ENCODE results near the gene CCNT2.
A peak's percentile ranks its signal among the peaks of the same experiment; 100 is the strongest.
"Not testable (repeated sequence)": the region's sequence is repeated elsewhere in the genome, so short reads cannot be mapped to it uniquely, and the experiment has no call there.

The CCNT2 gene

DNA sequence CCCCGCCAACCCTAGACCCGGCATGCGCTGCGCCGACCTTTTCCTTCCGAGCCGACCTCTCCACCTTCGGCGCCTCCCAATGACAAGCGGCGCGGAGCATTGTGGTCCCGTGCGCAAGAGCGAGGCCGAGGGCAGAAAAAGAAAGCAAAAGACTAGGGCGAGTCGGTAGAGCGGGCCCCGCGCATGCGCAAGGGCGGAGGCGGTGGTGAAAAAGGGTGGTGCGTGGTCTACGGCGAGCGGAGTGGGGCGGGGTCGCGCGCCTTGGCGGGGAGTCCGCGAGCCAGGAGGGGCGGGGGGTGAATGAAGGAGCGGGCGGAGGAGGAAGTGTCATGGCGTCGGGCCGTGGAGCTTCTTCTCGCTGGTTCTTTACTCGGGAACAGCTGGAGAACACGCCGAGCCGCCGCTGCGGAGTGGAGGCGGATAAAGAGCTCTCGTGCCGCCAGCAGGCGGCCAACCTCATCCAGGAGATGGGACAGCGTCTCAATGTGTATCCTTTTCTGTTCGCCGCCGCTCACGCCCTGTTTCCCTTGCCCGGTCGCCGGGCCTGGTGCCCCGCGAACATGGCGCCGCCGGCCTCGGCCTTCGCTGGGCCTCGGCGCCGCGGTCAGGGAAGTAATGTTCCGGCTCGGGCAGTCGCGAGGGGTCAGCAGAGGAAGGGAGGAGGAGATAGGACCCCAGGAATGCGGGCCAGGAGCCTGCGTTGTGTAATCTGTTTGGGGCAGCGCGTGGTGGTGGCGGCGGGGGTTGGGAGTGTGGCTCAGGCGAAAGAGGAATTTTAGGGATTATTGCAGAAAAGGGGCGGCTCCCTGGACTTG lies at the start of gene CCNT2:
Gene CCNT2 (plus strand): TSS at position 297 of the 815 bp plus-strand sequence. CDS start 33 bp downstream, at position 330.
- peak; percentile 99 for DNase-seq

- no peak for DNase-seq
Measured at GRCh38 chr2:134869946-134870736, 48.5 kb upstream of the CCNT2 start.

DNA sequence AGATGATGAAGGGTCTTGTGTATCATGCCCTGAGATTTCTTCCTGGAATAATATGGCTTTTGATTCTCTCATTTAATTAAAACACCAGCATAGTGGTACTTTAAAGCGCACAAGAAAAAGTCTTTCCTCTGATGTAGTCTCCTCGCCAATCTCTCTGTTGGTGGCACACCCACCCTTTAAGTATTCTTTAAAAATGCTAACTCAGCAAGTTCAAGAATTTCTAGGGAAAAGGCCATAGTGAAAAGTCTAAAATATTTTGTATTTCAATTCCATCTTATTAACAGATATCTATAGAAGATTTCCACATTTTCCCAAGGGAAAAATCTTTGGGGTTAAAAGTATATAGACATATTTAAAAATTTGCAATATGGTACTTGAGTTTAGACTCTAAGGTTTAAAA lies 45.5 kb upstream of the CCNT2 start:
- DNase-seq = no peak

DNA sequence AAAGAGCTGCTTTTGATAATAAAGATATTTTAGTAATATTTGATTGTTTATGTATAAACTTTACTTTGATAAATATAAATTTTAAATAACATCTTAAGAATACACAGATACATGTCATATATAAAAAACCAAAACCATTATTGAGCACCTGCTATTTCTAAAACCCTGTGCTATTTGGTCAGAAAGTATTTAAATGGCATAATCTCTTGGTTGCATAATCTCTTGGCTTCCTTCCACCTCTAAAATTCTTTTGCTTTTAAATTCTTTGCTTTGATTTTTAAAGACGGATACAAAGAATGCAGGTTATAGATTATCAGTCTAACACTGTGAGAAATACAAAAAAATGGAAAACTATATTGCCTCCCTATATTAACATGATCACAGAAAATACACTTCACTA lies 43.3 kb upstream of the CCNT2 start:
- DNase-seq = no peak

DNA sequence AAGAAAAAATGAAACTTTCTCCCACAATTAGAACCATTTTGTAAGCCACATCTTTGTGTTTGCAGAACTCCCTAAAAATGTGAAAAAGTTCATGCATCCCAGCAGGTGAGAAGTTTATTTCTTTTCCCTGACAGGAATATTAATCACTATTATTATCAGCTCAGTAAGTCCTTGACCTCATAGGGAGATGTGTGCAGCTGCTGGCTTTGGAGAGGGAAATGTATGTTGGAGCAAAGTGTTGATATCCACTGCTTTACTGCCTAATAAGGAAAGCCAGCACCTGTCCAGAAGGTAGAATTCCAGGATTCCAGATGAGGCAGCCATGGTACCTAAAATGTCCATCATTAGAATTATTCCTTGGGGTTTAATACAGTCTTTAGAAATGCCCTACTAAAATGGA lies 35.8 kb upstream of the CCNT2 start:
- no peak for DNase-seq

DNA sequence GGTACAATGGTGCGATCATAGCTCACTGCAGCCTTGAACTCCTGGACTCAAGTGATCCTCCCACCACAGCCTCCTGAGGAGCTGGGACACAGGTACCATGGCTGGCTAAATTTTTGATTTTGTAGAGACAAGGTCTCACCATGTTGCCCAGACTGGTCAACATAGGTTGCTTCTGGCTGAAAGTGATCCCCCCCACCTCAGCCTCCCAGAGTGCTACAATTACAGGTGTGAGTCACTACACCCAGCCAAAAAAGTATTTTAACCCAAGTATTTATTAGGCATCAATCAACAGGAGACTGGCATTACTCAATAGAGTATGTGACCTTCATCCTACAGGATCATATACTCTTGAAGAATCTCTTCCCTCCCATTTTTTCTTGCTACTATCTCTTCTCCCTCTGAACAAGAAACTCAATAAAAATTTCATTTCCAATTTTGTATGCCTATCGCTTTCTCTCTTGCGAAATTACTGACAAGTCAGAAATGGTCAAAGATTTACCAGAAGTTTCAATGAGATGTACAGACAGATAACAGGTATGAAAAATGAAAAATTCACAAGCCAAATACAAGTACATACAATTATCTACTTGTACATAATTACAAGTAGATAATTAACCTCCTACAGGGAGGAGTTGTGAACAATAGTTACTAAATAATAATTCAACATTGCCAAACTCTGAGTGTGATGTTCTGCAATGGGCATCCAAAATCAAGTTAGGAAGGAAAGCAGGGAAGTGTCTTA lies 34.9 kb upstream of the CCNT2 start:
- no peak for DNase-seq

DNA sequence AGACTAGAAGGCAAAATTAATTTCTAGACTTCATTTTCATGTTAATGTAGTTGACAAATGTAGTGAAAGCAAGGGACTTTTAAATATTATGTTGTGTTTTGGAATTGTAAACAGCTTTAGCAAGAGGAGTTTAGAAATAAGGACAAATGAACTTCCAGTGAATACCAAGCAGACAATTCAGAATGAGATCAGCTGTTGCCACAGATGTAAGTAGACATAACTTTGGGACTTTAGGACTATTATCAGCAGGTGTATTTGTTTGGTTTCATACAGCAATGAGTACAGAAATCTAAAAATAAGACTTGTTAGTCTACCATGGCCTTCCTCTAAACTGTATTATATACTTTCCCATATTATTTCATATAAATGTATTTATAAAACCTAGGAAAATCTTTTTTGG lies 34.2 kb upstream of the CCNT2 start:
- DNase-seq = no peak

DNA sequence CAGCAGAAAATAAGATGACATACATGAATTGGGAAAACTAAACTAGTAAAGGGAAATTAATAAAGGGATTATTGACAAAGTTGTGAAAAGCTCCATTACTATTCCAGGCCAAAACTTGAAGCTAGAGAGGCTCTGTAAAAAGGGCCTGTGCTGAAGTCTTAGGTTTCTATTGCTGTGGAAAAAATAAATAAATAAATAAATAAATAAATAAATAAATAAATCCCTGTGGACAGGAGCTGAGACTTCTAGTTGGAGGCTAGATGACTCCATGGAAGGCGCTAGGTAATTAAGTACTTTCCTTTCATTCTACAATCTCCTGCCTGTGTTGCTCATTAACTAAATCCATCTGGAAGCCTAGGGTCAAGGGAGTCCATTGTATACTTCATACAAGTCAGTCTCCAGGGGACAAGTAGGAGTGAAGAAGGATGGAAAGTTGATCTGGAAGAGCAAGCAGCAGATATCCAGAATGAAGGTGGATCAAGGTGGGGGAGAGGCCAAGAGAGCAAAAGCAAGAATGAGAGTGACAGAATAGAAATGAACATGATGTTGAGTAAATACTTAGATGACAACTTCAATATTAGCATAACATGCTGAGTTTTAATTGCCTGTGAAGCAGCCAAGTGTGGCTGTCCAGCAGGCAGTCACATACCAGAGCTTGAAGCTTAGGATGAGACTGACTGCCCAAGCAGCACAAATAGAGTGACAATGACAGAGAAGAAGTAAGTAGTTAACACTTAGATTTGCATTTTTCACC lies 26.2 kb upstream of the CCNT2 start:
- DNase-seq = no peak

GRCh38 chr2:134897932-134898331 lies 20.7 kb upstream of the CCNT2 start:
- peak; percentile 43 for DNase-seq

DNA sequence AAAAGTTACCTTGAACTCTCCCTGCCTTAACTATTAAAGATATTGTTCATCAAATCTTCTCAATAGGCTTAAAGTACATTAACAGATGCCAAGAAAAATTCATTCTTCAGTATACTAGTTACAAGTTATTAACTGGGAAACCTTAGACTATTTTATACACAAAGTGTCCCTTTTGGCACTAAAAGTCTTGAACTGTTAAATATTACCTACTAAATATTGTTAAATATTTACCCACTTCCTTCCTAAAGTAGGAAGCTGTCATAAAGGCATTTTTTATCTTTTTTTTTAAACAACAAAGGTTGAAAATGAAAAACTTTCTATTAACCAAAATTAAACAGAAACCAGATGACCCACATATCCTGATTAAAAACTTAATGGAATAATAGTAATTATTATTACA lies 19.4 kb upstream of the CCNT2 start:
- no peak for DNase-seq

GRCh38 chr2:134900151-134900550 lies 18.5 kb upstream of the CCNT2 start:
- no peak for DNase-seq

DNA sequence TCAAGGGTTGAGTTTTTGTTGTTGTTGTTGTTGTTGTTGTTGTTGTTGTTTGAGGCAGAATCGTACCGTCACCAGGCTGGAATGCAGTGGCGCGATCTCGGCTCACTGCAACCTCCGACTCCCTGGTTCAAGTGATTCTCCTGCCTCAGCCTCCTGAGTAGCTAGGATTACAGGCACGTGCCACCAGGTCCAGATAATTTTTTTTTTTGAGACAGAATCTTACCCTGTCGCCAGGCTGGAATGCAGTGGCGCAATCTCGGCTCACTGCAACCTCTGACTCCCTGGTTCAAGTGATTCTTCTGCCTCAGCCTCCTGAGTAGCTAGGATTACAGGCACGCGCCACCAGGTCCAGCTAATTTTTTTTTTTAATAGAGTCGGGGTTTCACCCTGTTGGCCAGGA lies 14.9 kb upstream of the CCNT2 start:
- DNase-seq = not testable (repeated sequence)

GRCh38 chr2:134905168-134905567 lies 13.5 kb upstream of the CCNT2 start:
- no peak for DNase-seq

- DNase-seq = no peak
Measured at GRCh38 chr2:134906726-134907125, 11.9 kb upstream of the CCNT2 start.

GRCh38 chr2:134907441-134908116 lies 11.0 kb upstream of the CCNT2 start:
- not testable (repeated sequence) for DNase-seq

- no peak for DNase-seq
Measured at GRCh38 chr2:134910763-134911399, 7.7 kb upstream of the CCNT2 start.

GRCh38 chr2:134911400-134911785 lies 7.2 kb upstream of the CCNT2 start:
- DNase-seq = no peak

DNA sequence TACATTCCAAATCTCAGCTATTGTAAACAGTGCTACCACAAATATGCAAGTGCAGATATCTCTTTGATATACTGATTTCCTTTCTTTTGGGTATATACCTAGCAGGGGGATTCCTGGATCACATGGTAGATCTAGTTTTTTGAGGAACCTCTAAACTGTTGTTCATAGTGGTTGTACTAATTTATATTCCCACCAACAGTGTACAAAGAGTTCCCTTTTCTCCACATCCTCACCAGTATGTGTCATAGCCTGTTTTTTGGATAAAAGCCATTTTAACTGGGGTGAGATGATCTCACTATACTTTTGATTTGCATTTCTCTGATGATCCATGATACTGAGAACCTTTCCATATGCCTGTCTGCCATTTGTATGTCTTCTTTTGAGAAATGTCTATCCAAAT lies 6.3 kb upstream of the CCNT2 start:
- no peak for DNase-seq

DNA sequence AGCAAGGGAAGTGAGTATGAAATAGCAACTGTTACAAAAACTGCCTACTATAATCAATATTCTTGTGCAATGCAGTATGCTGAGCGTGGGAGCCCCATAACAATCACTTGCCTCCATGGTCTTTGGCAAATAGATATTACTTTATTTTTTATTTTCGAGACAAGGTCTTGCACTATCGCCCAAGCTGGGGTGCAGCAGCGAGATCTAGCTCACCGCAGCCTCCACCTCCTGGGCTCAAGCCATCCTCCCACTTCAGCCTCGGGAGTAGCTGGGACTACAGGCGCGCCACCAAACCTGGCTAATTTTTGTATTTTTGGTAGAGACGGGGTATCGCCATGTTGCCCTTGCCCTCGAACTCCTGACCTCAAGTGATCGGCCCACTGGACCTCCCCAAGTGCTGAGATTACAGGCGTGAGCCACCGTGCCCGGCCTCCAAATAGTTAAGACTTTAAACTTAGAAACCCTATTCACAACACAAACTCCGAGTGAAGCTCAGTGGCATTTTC lies 1.2 kb upstream of the CCNT2 start:
- no peak for DNase-seq

- no peak for DNase-seq
Measured at GRCh38 chr2:134917888-134918525, 615 bp upstream of the CCNT2 start.
